Ovary (tissue), 9 donors: ENCODE results near the gene ERF. TPM values are rescaled to one million over a fixed set of nuclear protein-coding genes. Genes with fewer than 3 reads are reported as not detected.

ENCODE experiments used
- DNase-seq, 5 donors: peaks; one replicate each; pipeline ENCODE4 v3.0.0-alpha.2; 2019 to 2020
- H3K27ac ChIP-seq, 2 donors: fragments of 200-600 bp; one replicate each; pipeline versions ENCODE4 v1.5.1 to v1.8.0; 2019 to 2022
- H3K27me3 ChIP-seq: fragments of 200-600 bp; one replicate; pipeline ENCODE4 v1.8.0; 2022
- H3K36me3 ChIP-seq: fragments of 200-600 bp; sonication (generic); one replicate; pipeline ENCODE4 v1.5.1; 2019
- H3K4me1 ChIP-seq: one replicate; pipeline ENCODE4 v1.8.1; 2013; ENCODE audit warnings: mild to moderate bottlenecking, moderate library complexity; ENCODE audit not compliant: insufficient read depth
- H3K4me3 ChIP-seq: fragments of 200-600 bp; sonication (generic); one replicate; pipeline ENCODE4 v1.5.1; 2017
- H3K9me3 ChIP-seq, 2 donors: fragments of 200-600 bp in 1 of 2; sonication (generic) in 1 of 2; one replicate each; pipeline versions ENCODE4 v1.5.1 to v1.8.1; 2013 to 2019; ENCODE audit warnings: mild to moderate bottlenecking in 1 of 2, moderate library complexity in 1 of 2
- EP300 ChIP-seq: sonication (generic); formaldehyde crosslinking; IDR thresholded peaks from one replicate; pipeline ENCODE4 v1.6.1; 2017; ENCODE audit warnings: antibody characterized with exemption
- POLR2A ChIP-seq: fragments of 450-650 bp; IDR thresholded peaks from one replicate; pipeline ENCODE4 v1.6.1; 2017; ENCODE audit warnings: antibody characterized with exemption, mild to moderate bottlenecking, moderate library complexity
- WGBS, 3 donors: extraction: QIAGEN DNeasy Blood & Tissue Kit in 1 of 3; methylation state at CpG; one replicate each; pipeline versions ENCODE4 v1.1.5 to v1.1.7; 2013 to 2017; 5-methylcytosine and 5-hydroxymethylcytosine counted together
- intact Hi-C, 4 donors: fragments of 100-400 bp; cut with DNase I; formaldehyde crosslinking; loops; one replicate each; pipeline versions ENCODE4 v1.11.0 to v1.15.1; 2022 to 2023
- polyA plus RNA-seq, 2 donors: library from polyadenylated mRNA; stranded (reverse); fragments of 200-250 nt in 1 of 2; fragments of 350-450 nt in 1 of 2; fragmentation: Illumina TruSeq in 1 of 2; extraction: RNeasy Lipid Tissue Mini Kit (QIAGEN cat#74804) in 1 of 2; gene quantifications; one replicate each; pipeline ENCODE4 v1.2.3, GENCODE V29; 2013 to 2014
- total RNA-seq, 7 donors: library from RNA; depleted of rRNA in 2 of 7; stranded (reverse); fragments of >200 nt in 2 of 7; fragmentation: NEBNext Ultra II Directional in 3 of 7; extraction: Animal tissue kit (Norgen Biotek cat#: 25700) in 3 of 7; gene quantifications; one replicate each; pipeline versions ENCODE4 v1.1.0 to v1.2.4, GENCODE V29; 2016 to 2023
- TF ChIP-seq, protein P1 (sequence below), 3 donors: fragments of 450-650 bp in 2 of 3; fragments of 200-600 bp in 1 of 3; IDR thresholded peaks; one replicate each; pipeline versions ENCODE4 v1.5.1 to v1.8.0; 2016 to 2022; ENCODE audit warnings: antibody characterized with exemption in 3 of 3, mild to moderate bottlenecking in 1 of 3
- donor health status: DM: no; HTN: no; CAD: no; lungs with moderate emphysema.
- donor health status: DM: no; HTN: no; CAD: no.
- donor health status: Bipolar disorder and iron deficiency.
- donor health status: DM: yes; HTN: yes; CAD: no.
- donor health status: DM: no; HTN: no; CAD: no.
- donor health status: DM: yes; HTN: yes; CAD: no.

ERF gene
- total and polyA plus RNA-seq, 9 donors: 23.1 to 110 (median 57.7) TPM

DNA sequence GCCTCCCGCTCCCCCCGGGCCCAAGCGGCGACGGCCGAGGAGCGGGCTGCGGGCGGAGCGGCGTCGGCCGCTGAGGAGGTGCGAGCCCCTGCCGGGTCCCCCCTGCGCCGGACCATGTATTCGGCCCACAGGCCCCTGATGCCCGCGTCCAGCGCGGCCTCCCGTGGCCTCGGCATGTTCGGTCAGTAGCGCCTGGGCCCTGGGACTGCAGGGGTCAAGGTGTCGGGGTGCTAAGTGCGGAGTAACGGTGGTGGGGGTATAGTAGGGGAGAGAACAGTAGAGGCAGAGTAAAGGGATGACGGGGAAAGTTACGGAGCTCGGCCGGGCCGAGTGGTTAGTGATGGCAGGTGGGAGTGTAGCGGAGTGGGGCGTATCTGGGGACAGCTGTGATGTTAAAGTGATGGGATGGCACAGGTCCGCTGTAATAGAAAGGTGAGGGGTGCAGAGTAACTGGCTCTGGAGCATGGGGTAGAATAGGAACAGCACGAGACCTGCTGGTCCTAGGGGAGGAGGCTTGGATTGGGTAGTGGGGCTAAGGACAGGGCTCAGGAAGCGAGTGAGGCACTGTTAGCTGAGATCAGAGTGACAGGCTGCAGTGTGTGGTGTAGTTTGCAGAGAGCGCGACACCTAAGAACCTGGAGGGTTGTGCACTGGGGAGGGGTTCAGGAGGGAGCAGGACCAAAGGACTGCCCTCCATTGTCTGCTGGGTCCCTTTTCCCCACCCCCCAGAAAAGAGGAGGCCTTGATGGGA, 29.8 kb upstream of the ERF start:
- whole genome bisulfite sequencing, 3 donors: 4% methylated on average over 29 to 40 of the region's 41 CpGs
- Histone ChIP-seq H3K27ac (peak overlapping the region; percentile 78 to 86), H3K27me3 (no peaks in the 10 kb centered on the region), H3K4me1 (peaks cover 31% of the 10 kb centered on the region), H3K36me3 (no peaks in the 10 kb centered on the region), H3K9me3 (no peaks in the 10 kb centered on the region), H3K4me3 (peak overlapping the region; percentile 64)
- TF ChIP-seq POLR2A: no peak
- TF ChIP-seq EP300: no peak
- TF ChIP-seq, protein P1, sequence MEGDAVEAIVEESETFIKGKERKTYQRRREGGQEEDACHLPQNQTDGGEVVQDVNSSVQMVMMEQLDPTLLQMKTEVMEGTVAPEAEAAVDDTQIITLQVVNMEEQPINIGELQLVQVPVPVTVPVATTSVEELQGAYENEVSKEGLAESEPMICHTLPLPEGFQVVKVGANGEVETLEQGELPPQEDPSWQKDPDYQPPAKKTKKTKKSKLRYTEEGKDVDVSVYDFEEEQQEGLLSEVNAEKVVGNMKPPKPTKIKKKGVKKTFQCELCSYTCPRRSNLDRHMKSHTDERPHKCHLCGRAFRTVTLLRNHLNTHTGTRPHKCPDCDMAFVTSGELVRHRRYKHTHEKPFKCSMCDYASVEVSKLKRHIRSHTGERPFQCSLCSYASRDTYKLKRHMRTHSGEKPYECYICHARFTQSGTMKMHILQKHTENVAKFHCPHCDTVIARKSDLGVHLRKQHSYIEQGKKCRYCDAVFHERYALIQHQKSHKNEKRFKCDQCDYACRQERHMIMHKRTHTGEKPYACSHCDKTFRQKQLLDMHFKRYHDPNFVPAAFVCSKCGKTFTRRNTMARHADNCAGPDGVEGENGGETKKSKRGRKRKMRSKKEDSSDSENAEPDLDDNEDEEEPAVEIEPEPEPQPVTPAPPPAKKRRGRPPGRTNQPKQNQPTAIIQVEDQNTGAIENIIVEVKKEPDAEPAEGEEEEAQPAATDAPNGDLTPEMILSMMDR (IDR thresholded peaks at IDR 0.05): no peak
- intact Hi-C loops: loop anchor here in 2 of 4 donors (5.0 kb wide), 1 partner anchor 37 kb away; no protein-coding TSS in a partner anchor
- peak in 4 of 5 donors; percentile 55 to 75 (median 72) for DNase-seq

DNA sequence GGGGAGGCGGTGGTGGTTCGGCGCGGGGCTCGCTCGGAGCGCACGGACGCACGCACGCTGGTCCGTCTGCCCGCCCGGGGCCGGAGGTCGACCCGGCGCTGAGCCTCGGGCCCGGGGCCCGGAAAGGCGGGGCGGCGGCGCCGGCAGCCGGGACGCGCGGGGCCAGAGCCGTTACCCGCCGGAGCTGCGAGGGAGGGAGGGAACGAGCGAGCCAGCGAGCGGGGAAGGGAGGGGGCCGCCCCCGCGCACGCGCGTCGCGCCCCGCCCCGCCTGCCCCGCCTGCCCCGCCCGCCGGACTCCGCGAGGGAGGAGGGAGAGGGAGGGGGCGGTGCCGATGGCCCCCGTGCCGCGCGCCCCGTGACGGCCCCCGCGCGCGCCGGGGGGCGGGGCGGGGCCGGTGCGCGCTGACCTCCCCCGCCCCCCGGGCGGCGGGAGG, 29.2 kb upstream of the ERF start:
- peak; percentile 86 to 90 (median 90) for DNase-seq
- Histone ChIP-seq H3K9me3 (no peaks in the 10 kb centered on the region), H3K27ac (peak overlapping the region; percentile 92 to 98), H3K4me1 (peaks cover 35% of the 10 kb centered on the region), H3K27me3 (no peaks in the 10 kb centered on the region), H3K4me3 (peak overlapping the region; percentile 64), H3K36me3 (no peaks in the 10 kb centered on the region)
- no peak for TF ChIP-seq EP300
- peak; percentile 82 for TF ChIP-seq POLR2A
- intact Hi-C loops: no loop called here
- WGBS, 3 donors: 2% methylated on average over 25 to 73 of the region's 76 CpGs

DNA sequence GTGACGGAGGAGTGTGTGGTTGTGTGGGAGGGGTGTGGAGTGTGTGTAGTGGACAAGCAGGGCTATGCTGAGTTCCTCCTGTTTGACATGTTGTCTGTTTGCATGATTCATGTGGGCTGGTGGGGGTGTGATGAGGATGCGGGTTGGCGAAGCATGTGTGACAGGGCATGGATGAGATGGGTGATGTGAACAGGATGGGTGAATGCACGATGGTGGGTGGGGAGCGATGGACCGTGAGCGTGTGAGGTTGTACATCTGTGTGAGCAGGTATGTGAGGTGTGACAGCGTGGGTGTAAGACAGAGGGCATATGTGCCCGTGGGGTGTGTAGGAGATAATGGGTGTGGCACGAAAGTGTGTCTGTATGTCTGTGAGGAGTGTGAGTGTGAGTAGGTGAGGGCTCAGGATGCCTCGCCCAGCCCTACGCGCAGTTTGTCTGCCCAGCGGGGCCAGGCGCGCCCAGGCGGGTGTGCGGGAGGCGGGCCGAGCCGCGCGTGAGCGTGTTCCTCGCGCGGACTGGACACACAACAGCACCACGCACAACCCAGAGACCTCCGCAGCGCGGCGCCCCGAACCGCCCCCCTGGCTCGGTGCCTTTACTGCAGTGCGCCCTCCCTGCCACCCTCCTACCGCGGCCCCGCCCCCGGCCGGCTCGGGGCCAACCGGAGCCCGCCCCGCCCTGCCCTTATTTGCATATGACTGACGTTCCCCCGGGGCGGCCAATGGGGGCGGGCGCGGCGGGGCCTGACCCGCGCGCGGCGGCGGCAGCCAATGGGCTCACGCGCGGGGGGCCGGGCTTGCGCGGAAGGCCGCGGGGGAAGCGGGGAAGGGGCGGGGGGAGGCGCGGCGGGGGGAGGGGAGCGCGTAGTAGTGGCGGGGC, 28.5 kb upstream of the ERF start:
- Histone ChIP-seq H3K27me3 (no peaks in the 10 kb centered on the region), H3K9me3 (no peaks in the 10 kb centered on the region), H3K36me3 (no peaks in the 10 kb centered on the region), H3K27ac (peak overlapping the region; percentile 92 to 98), H3K4me1 (peaks cover 35% of the 10 kb centered on the region), H3K4me3 (peak overlapping the region; percentile 64)
- 2 to 3% (median 3%) methylated on average over 33 to 74 of the region's 74 CpGs for WGBS, 3 donors
- DNase-seq: peak; percentile 96 to 98 (median 97)
- TF ChIP-seq EP300: no peak
- TF ChIP-seq POLR2A: peak; percentile 76
- TF ChIP-seq, protein P1 (IDR thresholded peaks at IDR 0.05): peak in 1 of 3 donors; percentile 29
- intact Hi-C loops: no loop called here

DNA sequence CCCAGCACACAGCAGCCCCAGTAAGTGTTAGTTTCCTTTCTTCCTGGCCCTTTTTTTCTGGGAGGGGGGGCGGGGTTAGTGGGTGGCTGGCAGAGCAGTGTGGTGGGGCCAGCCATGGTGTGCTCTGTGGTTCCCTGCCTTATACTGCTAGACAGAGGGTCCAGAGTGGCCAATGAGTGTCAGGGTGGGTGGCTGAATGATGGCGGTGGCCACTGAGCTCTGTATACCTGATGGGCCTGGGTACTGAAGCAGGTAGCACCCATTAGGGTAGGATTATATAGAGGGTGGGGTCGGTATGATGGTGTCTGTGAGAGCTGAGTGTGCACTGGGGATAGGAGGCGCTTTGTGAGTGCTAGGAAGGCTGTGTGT, 27.9 kb upstream of the ERF start:
- Histone ChIP-seq H3K9me3 (no peaks in the 10 kb centered on the region), H3K4me1 (peaks cover 35% of the 10 kb centered on the region), H3K27me3 (no peaks in the 10 kb centered on the region), H3K36me3 (no peaks in the 10 kb centered on the region), H3K4me3 (no peak overlapping the region), H3K27ac (peak overlapping the region; percentile 85 to 98)
- intact Hi-C loops: no loop called here
- DNase-seq: no peak
- 48% methylated on average over 4 of the region's 4 CpGs for WGBS, 3 donors
- TF ChIP-seq, protein P1 (IDR thresholded peaks at IDR 0.05): no peak
- no peak for TF ChIP-seq POLR2A
- TF ChIP-seq EP300: no peak
